Natural killer cell (primary cell): ENCODE results near the gene FAM187B. TPM values are rescaled to one million over a fixed set of nuclear protein-coding genes. Genes with fewer than 3 reads are reported as not detected.
A peak's percentile ranks its signal among the peaks of the same experiment; 100 is the strongest.

ENCODE experiments used
- ATAC-seq, 3 donors: fragments of 150-1000 bp in 2 of 3; fragments of 200-7000 bp in 1 of 3; cut with Tn5 transposase; 1 replicate in 1 of 3; 2 replicates in 2 of 3; pipeline ENCODE4 v1.10.0; 2021; ENCODE audit warnings: mild to moderate bottlenecking in 2 of 3, moderate library complexity in 2 of 3
- DNase-seq, 2 donors: peaks; one replicate each; pipeline versions ENCODE4 v3.0.0 to v3.0.0-alpha.2; 2013 to 2021; ENCODE audit warnings: mixed read lengths in 1 of 2
- H3K27ac ChIP-seq: one replicate; pipeline ENCODE4 v1.5.1; 2013; ENCODE audit warnings: mild to moderate bottlenecking, low read length
- H3K27me3 ChIP-seq: one replicate; pipeline ENCODE4 v1.6.1; 2013; ENCODE audit warnings: low read length; ENCODE audit not compliant: control insufficient read depth, insufficient read depth
- H3K36me3 ChIP-seq: one replicate; pipeline ENCODE4 v1.6.1; 2013; ENCODE audit warnings: low read length; ENCODE audit not compliant: control insufficient read depth, insufficient read depth
- H3K4me1 ChIP-seq: one replicate; pipeline ENCODE4 v1.6.1; 2013; ENCODE audit warnings: low read length; ENCODE audit not compliant: control insufficient read depth, insufficient read depth
- H3K4me3 ChIP-seq: one replicate; pipeline ENCODE4 v1.5.1; 2013; ENCODE audit warnings: low read length
- H3K9me3 ChIP-seq: one replicate; pipeline ENCODE4 v1.6.1; 2013; ENCODE audit warnings: low read length; ENCODE audit not compliant: control insufficient read depth, insufficient read depth
- H3K27ac Mint-ChIP-seq, 2 donors: one replicate each; pipeline ENCODE4 v1.8.0; 2022; ENCODE audit warnings: mild to moderate bottlenecking in 2 of 2, mixed read lengths in 2 of 2, moderate library complexity in 1 of 2
- H3K27me3 Mint-ChIP-seq, 2 donors: one replicate each; pipeline ENCODE4 v1.8.0; 2022; ENCODE audit warnings: low read depth in 2 of 2, mixed read lengths in 2 of 2
- H3K36me3 Mint-ChIP-seq: one replicate; pipeline ENCODE4 v1.8.0; 2022; ENCODE audit warnings: mixed read lengths
- H3K4me1 Mint-ChIP-seq, 2 donors: one replicate each; pipeline ENCODE4 v1.8.0; 2022; ENCODE audit warnings: mixed read lengths in 2 of 2
- H3K4me3 Mint-ChIP-seq: one replicate; pipeline ENCODE4 v1.8.0; 2022; ENCODE audit warnings: mild to moderate bottlenecking, moderate library complexity, mixed read lengths
- H3K9me3 Mint-ChIP-seq, 2 donors: one replicate each; pipeline ENCODE4 v1.8.0; 2022; ENCODE audit warnings: mixed read lengths in 2 of 2
- WGBS: methylation state at CpG from one replicate; pipeline ENCODE4 v1.1.7; 2013; ENCODE audit warnings: missing lambda C conversion rate; ENCODE audit not compliant: insufficient coverage; 5-methylcytosine and 5-hydroxymethylcytosine counted together
- intact Hi-C: fragments of 100-400 bp; cut with micrococcal nuclease; formaldehyde crosslinking; loops from one replicate; pipeline ENCODE4 v1.14.2; 2022
- total RNA-seq, 4 donors: library from RNA; stranded (reverse); fragments of 120-200 nt in 1 of 4; gene quantifications; one replicate each; pipeline versions ENCODE4 v1.2.3 to v1.2.4, GENCODE V29; 2013 to 2022
- TF ChIP-seq, protein P1 (sequence below): fragments of 200-600 bp; IDR thresholded peaks from one replicate; pipeline ENCODE4 v1.8.0; 2022; ENCODE audit warnings: antibody characterized with exemption

FAM187B gene
- total RNA-seq, 3 donors from 2014 or later (not counting 1 experiment from before 2014, with no cell fraction given), result not detected

DNA sequence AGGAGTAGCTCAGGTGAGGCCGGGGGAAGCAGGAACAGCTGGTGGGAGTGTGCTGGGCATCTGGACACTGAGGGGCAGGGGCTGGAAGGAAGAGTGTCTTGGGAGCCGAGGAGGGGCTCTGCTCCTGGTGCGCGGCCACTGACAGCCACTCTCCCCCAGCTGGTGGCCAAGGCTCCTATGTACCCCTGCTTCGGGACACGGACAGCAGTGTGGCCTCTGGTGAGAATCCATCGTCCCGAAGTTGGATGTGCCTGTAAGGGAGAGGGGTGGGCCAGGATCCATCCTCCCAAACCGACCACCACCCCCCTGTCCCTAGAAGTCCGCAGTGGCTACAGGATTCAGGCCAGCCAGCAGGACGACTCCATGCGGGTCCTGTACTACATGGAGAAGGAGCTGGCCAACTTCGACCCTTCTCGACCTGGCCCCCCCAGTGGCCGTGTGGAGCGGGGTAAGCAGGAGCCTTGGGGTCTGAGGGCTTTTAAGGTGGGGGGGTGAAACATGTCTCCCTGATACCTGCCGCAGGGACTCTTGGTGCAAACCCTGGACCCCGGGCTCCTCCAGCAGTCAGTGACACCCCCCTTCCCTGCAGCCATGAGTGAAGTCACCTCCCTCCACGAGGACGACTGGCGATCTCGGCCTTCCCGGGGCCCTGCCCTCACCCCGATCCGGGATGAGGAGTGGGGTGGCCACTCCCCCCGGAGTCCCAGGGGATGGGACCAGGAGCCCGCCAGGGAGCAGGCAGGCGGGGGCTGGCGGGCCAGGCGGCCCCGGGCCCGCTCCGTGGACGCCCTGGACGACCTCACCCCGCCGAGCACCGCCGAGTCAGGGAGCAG lies 38.2 kb upstream of the FAM187B start:
- no peak for ATAC-seq
- Mint-ChIP-seq H3K9me3 (no peaks in the 10 kb centered on the region), H3K4me1 (peaks cover 27 to 43% of the 10 kb centered on the region in 2 donors), H3K27ac (peak overlapping the region; percentile 90 to 96), H3K36me3 (no peaks in the 10 kb centered on the region), H3K4me3 (peak overlapping the region; percentile 97), H3K27me3 (no peaks in the 10 kb centered on the region)
- Histone ChIP-seq H3K4me1 (peaks cover 53% of the 10 kb centered on the region), H3K27ac (peak overlapping the region; percentile 93), H3K27me3 (no peaks in the 10 kb centered on the region), H3K4me3 (peak overlapping the region; percentile 88), H3K9me3 (no peaks in the 10 kb centered on the region), H3K36me3 (peaks cover 14% of the 10 kb centered on the region)
- WGBS, result 42% methylated on average over 37 of the region's 39 CpGs
- peak in 1 of 2 donors; percentile 32 for DNase-seq
- intact Hi-C loops, result loop anchor here (1.0 to 10.0 kb wide), 4 partner anchors 56 to 198 kb away; partner anchors contain the start of gene FXYD7
- TF ChIP-seq, protein P1, sequence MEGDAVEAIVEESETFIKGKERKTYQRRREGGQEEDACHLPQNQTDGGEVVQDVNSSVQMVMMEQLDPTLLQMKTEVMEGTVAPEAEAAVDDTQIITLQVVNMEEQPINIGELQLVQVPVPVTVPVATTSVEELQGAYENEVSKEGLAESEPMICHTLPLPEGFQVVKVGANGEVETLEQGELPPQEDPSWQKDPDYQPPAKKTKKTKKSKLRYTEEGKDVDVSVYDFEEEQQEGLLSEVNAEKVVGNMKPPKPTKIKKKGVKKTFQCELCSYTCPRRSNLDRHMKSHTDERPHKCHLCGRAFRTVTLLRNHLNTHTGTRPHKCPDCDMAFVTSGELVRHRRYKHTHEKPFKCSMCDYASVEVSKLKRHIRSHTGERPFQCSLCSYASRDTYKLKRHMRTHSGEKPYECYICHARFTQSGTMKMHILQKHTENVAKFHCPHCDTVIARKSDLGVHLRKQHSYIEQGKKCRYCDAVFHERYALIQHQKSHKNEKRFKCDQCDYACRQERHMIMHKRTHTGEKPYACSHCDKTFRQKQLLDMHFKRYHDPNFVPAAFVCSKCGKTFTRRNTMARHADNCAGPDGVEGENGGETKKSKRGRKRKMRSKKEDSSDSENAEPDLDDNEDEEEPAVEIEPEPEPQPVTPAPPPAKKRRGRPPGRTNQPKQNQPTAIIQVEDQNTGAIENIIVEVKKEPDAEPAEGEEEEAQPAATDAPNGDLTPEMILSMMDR, result no peak

DNA sequence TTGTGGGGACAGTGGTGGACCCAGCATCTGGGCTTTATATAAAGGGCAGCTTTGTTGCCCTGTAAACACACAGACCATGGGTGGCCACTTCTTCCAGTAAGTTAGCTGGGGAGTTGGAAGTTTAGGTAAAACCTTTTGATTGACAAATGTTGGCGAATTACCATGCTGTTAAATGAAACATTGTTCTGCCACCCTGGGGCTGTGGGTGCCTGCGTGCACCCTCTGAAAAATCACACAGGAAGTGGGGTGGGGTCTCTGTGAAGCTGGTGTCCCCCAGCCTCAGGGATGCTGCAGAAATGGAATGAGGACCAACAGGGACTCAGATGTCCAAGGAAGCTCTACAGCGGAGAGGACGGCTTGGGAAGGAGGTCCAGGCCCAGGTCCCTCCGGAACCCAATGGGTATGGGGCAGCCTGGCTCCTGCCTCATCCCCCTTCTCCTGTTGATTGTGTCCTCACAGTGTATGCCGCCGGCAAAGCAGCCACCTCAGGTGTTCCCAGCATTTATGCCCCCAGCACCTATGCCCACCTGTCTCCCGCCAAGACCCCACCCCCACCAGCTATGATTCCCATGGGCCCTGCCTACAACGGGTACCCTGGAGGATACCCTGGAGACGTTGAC lies 37.5 kb upstream of the FAM187B start:
- no peaks in the 10 kb centered on the region for H3K36me3 Mint-ChIP-seq
- peaks cover 7% of the 10 kb centered on the region for H3K36me3 ChIP-seq
- no peak for ATAC-seq
- peak overlapping the region; percentile 90 to 96 for H3K27ac Mint-ChIP-seq
- no peak for DNase-seq
- peaks cover 45% of the 10 kb centered on the region for H3K4me1 ChIP-seq
- peak overlapping the region; percentile 85 for H3K4me3 Mint-ChIP-seq
- peak overlapping the region; percentile 14 for H3K27ac ChIP-seq
- no peak overlapping the region for H3K4me3 ChIP-seq
- no peaks in the 10 kb centered on the region for H3K27me3 Mint-ChIP-seq
- no peaks in the 10 kb centered on the region for H3K9me3 ChIP-seq
- TF ChIP-seq, protein P1, result no peak
- no peaks in the 10 kb centered on the region for H3K27me3 ChIP-seq
- WGBS, result 75% methylated on average over 10 of the region's 10 CpGs
- intact Hi-C loops, result loop anchor here (2.0 to 10.0 kb wide), 3 partner anchors 55 to 199 kb away; no protein-coding TSS in a partner anchor
- H3K4me1 Mint-ChIP-seq, result peaks cover 29 to 42% of the 10 kb centered on the region in 2 donors
- H3K9me3 Mint-ChIP-seq, result no peaks in the 10 kb centered on the region

DNA sequence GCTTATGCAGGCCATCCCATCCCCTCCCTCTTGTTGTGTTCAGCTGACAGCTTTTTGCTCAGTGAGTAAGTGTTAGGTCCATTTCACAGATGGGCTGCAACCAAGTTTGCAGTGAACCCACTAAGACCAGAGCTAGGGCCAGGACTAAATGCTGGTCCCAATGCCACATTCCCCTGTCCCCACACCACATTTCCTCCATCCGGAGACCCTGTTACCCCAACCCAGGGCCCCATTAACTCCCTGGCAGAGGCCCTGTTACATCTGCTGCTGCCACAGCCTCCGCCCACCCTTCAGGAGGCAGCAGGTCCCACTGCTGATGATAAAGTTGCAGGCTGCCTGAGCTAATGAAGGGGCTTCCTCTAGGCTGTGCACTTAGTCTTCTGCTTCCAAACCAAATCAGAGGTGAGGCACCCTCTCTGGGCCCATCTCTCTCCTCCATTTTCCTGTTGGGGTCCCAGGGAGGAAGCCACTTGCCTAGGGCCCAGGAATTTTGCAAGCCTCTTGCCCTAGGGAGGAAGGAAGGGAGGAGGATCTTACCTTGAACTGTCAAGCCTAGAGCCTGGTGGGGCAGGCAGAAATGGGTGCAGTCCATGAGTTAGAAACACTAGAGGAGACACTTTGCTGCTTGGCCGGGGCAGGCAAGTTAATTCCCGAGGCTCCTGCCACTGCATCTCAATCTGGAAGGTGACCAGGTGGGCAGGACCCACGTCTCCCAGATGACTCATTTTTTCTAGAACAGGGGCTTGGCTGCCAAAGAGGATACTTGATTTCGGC lies 36.8 kb upstream of the FAM187B start:
- peaks cover 25 to 36% of the 10 kb centered on the region in 2 donors for H3K4me1 Mint-ChIP-seq
- ATAC-seq (no peak), DNase-seq (no peak)
- intact Hi-C loops, result loop anchor here (5.0 to 10.0 kb wide), 2 partner anchors 108 to 199 kb away; no protein-coding TSS in a partner anchor
- H3K36me3 Mint-ChIP-seq, result no peaks in the 10 kb centered on the region
- no peaks in the 10 kb centered on the region for H3K9me3 Mint-ChIP-seq
- Histone ChIP-seq H3K4me1 (peaks cover 44% of the 10 kb centered on the region), H3K27me3 (no peaks in the 10 kb centered on the region), H3K36me3 (no peaks in the 10 kb centered on the region), H3K27ac (peak overlapping the region; percentile 14), H3K9me3 (no peaks in the 10 kb centered on the region), H3K4me3 (no peak overlapping the region)
- H3K4me3 Mint-ChIP-seq, result peak overlapping the region; percentile 85
- H3K27me3 Mint-ChIP-seq, result no peaks in the 10 kb centered on the region
- peak overlapping the region; percentile 90 to 96 for H3K27ac Mint-ChIP-seq
- WGBS, result 58% methylated on average over 6 of the region's 6 CpGs
- TF ChIP-seq, protein P1, result no peak
